Measurements from ENCODE around the gene MPPED1.

GRCh38 chr22:43462701-43463100 lies 50.9 kb downstream of the MPPED1 start:
- TF ChIP-seq POLR2A (IDR thresholded peaks at IDR 0.05) (no peak), POLR2AphosphoS5 (IDR thresholded peaks at IDR 0.05) (no peak)

All from suprapubic skin (tissue), 4 donors.